Heart right ventricle (tissue), 16 donors: ENCODE results near the gene MEPCE. TPM values are rescaled to one million over a fixed set of nuclear protein-coding genes. Genes with fewer than 3 reads are reported as not detected.

Experiments used
- ATAC-seq, 8 donors: fragments of 200-7000 bp; cut with Tn5 transposase; one replicate each; pipeline ENCODE4 v1.9.1; 2020; ENCODE audit warnings: mild to moderate bottlenecking in 8 of 8, moderate library complexity in 8 of 8, moderate number of reproducible peaks in 1 of 8
- DNase-seq, 2 donors: peaks; one replicate each; pipeline ENCODE4 v3.0.0-alpha.2; 2020
- H3K27ac ChIP-seq, 10 donors: fragments of 200-600 bp; sonication (generic) in 2 of 10; one replicate each; pipeline versions ENCODE4 v1.5.0 to v1.8.0; 2020 to 2022; ENCODE audit warnings: mild to moderate bottlenecking in 3 of 10
- H3K27me3 ChIP-seq, 7 donors: fragments of 200-600 bp; one replicate each; pipeline ENCODE4 v1.8.0; 2021 to 2022; ENCODE audit warnings: mild to moderate bottlenecking in 2 of 7
- H3K36me3 ChIP-seq, 9 donors: fragments of 200-600 bp; sonication (generic) in 1 of 9; one replicate each; pipeline versions ENCODE4 v1.5.0 to v1.8.0; 2020 to 2022; ENCODE audit warnings: mild to moderate bottlenecking in 2 of 9
- H3K4me1 ChIP-seq, 9 donors: fragments of 200-600 bp; sonication (generic) in 1 of 9; one replicate each; pipeline versions ENCODE4 v1.5.0 to v1.8.0; 2020 to 2022; ENCODE audit warnings: mild to moderate bottlenecking in 4 of 9
- H3K4me3 ChIP-seq, 10 donors: fragments of 200-600 bp; sonication (generic) in 2 of 10; one replicate each; pipeline versions ENCODE4 v1.5.0 to v1.8.0; 2020 to 2022; ENCODE audit warnings: mild to moderate bottlenecking in 7 of 10, moderate library complexity in 2 of 10
- H3K9me3 ChIP-seq, 11 donors: fragments of 200-600 bp in 10 of 11; sonication (generic) in 2 of 11; one replicate each; pipeline versions ENCODE4 v1.5.0 to v1.8.0; 2013 to 2022; ENCODE audit warnings: mild to moderate bottlenecking in 2 of 11, control low read depth in 1 of 11, moderate library complexity in 1 of 11
- CTCF ChIP-seq, 9 donors: fragments of 200-600 bp; sonication (generic) in 2 of 9; IDR thresholded peaks; one replicate each; pipeline versions ENCODE4 v1.5.0 to v1.8.0; 2021 to 2022; ENCODE audit warnings: antibody characterized with exemption in 9 of 9, mild to moderate bottlenecking in 5 of 9, moderate library complexity in 1 of 9
- WGBS, 2 donors: extraction: QIAGEN DNeasy Blood & Tissue Kit; methylation state at CpG; one replicate each; pipeline ENCODE4 v1.1.7; 2013; ENCODE audit warnings: inconsistent platforms in 1 of 2; 5-methylcytosine and 5-hydroxymethylcytosine counted together
- intact Hi-C, 10 donors: fragments of 100-400 bp; cut with DNase I; formaldehyde crosslinking; loops; one replicate each; pipeline versions ENCODE4 v1.11.1 to v1.14.2; 2022
- polyA plus RNA-seq, 2 donors: library from polyadenylated mRNA; stranded (reverse); fragments of 200-250 nt; gene quantifications; one replicate each; pipeline ENCODE4 v1.2.3, GENCODE V29; 2013
- total RNA-seq, 10 donors: library from RNA; stranded (reverse); fragmentation: NEBNext Ultra II Directional in 3 of 10; extraction: Animal tissue kit (Norgen Biotek cat#: 25700) in 3 of 10; gene quantifications; one replicate each; pipeline versions ENCODE4 v1.2.1 to v1.2.4, GENCODE V29; 2021 to 2023
- donor health status: Arrhythmogenic right ventricular cardiomyopathy.
- donor health status: ischemic (EF 13 %, LVEDD 7.1; RV severe dilation, severe dysfunction).
- donor health status: healthy with polysubstance abuse.
- donor health status: DM: no; HTN: yes; CAD: no.
- donor health status: DM: no; HTN: no; CAD: no.
- donor health status: ischemic (EF 25% LVEDD 6.9; RV normal size, moderate dysfunction).
- donor health status: ischemic (EF 25% LVEDD 5.7; RV mildly dilated, moderate dysfunction).
- donor health status: healthy.
- donor health status: DM: yes; HTN: yes; CAD: no.
- donor health status: Ischemic cardiomyopathy.
- donor health status: ischemic (EF 35%, LVEDD 5.7; RV mildly dilated, moderate dysfunction).
- donor health status: nonischemic (EF 11% LVEDD 7.7; RV severe dilation, severe dysfunction).
- donor health status: DM: yes; HTN: yes; CAD: no.
- donor health status: PGD.
- donor health status: ischemic (EF 29% LVEDD 5.4; RV normal size, mild dysfunction).
- donor health status: nonischemic (EF 23%, LVEDD 6.1; RV moderate dilation, normal function).

MEPCE gene
- total and polyA plus RNA-seq, 12 donors: 15.1 to 27.7 (median 22.7) TPM

- H3K9me3 ChIP-seq: no peaks in the 10 kb centered on the region
- H3K4me3 ChIP-seq: no peak overlapping the region
- H3K27ac ChIP-seq: no peak overlapping the region
- 92 to 98% methylated on average over 6 of the region's 6 CpGs for WGBS, 2 donors
- ATAC-seq (no peak), DNase-seq (no peak)
- no peaks in the 10 kb centered on the region for H3K27me3 ChIP-seq
- peaks cover 0 to 8% (median 0%) of the 10 kb centered on the region in 9 donors for H3K4me1 ChIP-seq
- H3K36me3 ChIP-seq: peaks cover 0 to 5% (median 0%) of the 10 kb centered on the region in 9 donors
- intact Hi-C loops: no loop called here
- TF ChIP-seq CTCF (IDR thresholded peaks at IDR 0.05): no peak
Measured at GRCh38 chr7:100411101-100411500, 18.5 kb upstream of the MEPCE start.

GRCh38 chr7:100413346-100413745 is 16.3 kb upstream of the MEPCE start:
- intact Hi-C loops: no loop called here
- no peak for TF ChIP-seq CTCF (IDR thresholded peaks at IDR 0.05)
- peaks cover 0 to 5% (median 0%) of the 10 kb centered on the region in 9 donors for H3K36me3 ChIP-seq
- no peak overlapping the region for H3K4me3 ChIP-seq
- peaks cover 0 to 4% (median 0%) of the 10 kb centered on the region in 9 donors for H3K4me1 ChIP-seq
- ATAC-seq (no peak), DNase-seq (no peak)
- no peaks in the 10 kb centered on the region for H3K9me3 ChIP-seq
- no peak overlapping the region for H3K27ac ChIP-seq
- H3K27me3 ChIP-seq: no peaks in the 10 kb centered on the region

- 90 to 95% methylated on average over 1 of the region's 1 CpG for WGBS, 2 donors
- no peak for TF ChIP-seq CTCF (IDR thresholded peaks at IDR 0.05)
- DNase-seq: no peak
- H3K27ac ChIP-seq: no peak overlapping the region
- peaks cover 0 to 4% (median 0%) of the 10 kb centered on the region in 9 donors for H3K4me1 ChIP-seq
- H3K27me3 ChIP-seq: no peaks in the 10 kb centered on the region
- ATAC-seq: no peak
- H3K36me3 ChIP-seq: peaks cover 0 to 1% (median 0%) of the 10 kb centered on the region in 9 donors
- intact Hi-C loops: no loop called here
- no peak overlapping the region for H3K4me3 ChIP-seq
- H3K9me3 ChIP-seq: no peaks in the 10 kb centered on the region
Measured at GRCh38 chr7:100413889-100414288, 15.7 kb upstream of the MEPCE start.

GRCh38 chr7:100415448-100415847 is 14.2 kb upstream of the MEPCE start:
- no peaks in the 10 kb centered on the region for H3K36me3 ChIP-seq
- H3K9me3 ChIP-seq: no peaks in the 10 kb centered on the region
- no peaks in the 10 kb centered on the region for H3K27me3 ChIP-seq
- no peak for DNase-seq
- peaks cover 0 to 4% (median 0%) of the 10 kb centered on the region in 9 donors for H3K4me1 ChIP-seq
- WGBS, 2 donors: 93 to 96% methylated on average over 5 of the region's 5 CpGs
- no peak for TF ChIP-seq CTCF (IDR thresholded peaks at IDR 0.05)
- H3K4me3 ChIP-seq: no peak overlapping the region
- intact Hi-C loops: no loop called here
- H3K27ac ChIP-seq: no peak overlapping the region
- ATAC-seq: no peak
